SK-N-SH (cell line): ENCODE data around the gene TTLL12. TPM values are rescaled to one million over a fixed set of nuclear protein-coding genes. Genes with fewer than 3 reads are reported as not detected.

ENCODE experiments used
- CTCF ChIA-PET: fragments of 300-600, 350-600 bp; formaldehyde crosslinking; extraction: SDS; loops from one replicate; lab custom pipeline; 2021; lab: Yijun Ruan, JAX
- POLR2A ChIA-PET: fragments of 350-600 bp; sonication (Branson Sonifier 250); formaldehyde crosslinking; extraction: SDS; loops from one replicate; lab custom pipeline; 2020; ENCODE audit warnings: antibody characterized with exemption, inconsistent platforms; lab: Yijun Ruan, JAX
- DNase-seq: peaks from one replicate; pipeline ENCODE4 v3.0.0; 2012
- H2AFZ ChIP-seq: fragments of 200-600 bp; sonication (generic); 2 replicates; pipeline ENCODE4 v1.8.1; 2016; ENCODE audit warnings: antibody characterized with exemption, mild to moderate bottlenecking, low read depth
- H3F3A ChIP-seq: fragments of 200-600 bp; sonication (generic); replicated peaks from 2 replicates; pipeline ENCODE3; 2016; ENCODE audit warnings: antibody characterized with exemption, mild to moderate bottlenecking; ENCODE audit not compliant: insufficient read depth
- H3K27ac ChIP-seq, 2 experiments: fragments of 200-500 bp in 1 of 2; fragments of 200-600 bp in 1 of 2; sonication (Bioruptor generic) in 1 of 2; sonication (generic), shearing (Covaris generic) in 1 of 2; 2 replicates each; pipeline versions ENCODE4 v1.5.1 to v1.6.1; 2014 to 2016; ENCODE audit warnings: low read depth in 2 of 2, inconsistent platforms in 1 of 2, low read length in 1 of 2, mild to moderate bottlenecking in 1 of 2, mixed read lengths in 1 of 2
- H3K27me3 ChIP-seq: fragments of 200-600 bp; sonication (generic), shearing (Covaris generic); 2 replicates; pipeline ENCODE4 v1.6.1; 2016; ENCODE audit warnings: mixed run types; ENCODE audit not compliant: insufficient read depth
- H3K36me3 ChIP-seq, 2 experiments: fragments of 200-500 bp in 1 of 2; fragments of 200-600 bp in 1 of 2; sonication (Bioruptor generic) in 1 of 2; sonication (generic) in 1 of 2; replicated peaks in 1 of 2; 2 replicates each; pipeline versions ENCODE3 to v1.5.1; 2014 to 2016; ENCODE audit warnings: low read length in 1 of 2, mild to moderate bottlenecking in 1 of 2; ENCODE audit not compliant: insufficient read depth in 2 of 2, control insufficient read depth in 1 of 2
- H3K4me1 ChIP-seq, 2 experiments: fragments of 200-500 bp in 1 of 2; fragments of 200-600 bp in 1 of 2; sonication (Bioruptor generic) in 1 of 2; sonication (generic), shearing (Covaris generic) in 1 of 2; 2 replicates each; pipeline versions ENCODE4 v1.5.1 to v1.6.1; 2014 to 2016; ENCODE audit warnings: low read depth in 1 of 2, low read length in 1 of 2, mixed run types in 1 of 2; ENCODE audit not compliant: insufficient read depth in 2 of 2, control insufficient read depth in 1 of 2
- H3K4me2 ChIP-seq: fragments of 200-600 bp; sonication (generic), shearing (Covaris generic); 2 replicates; pipeline ENCODE4 v1.6.1; 2017; ENCODE audit warnings: mixed run types
- H3K4me3 ChIP-seq, 2 experiments: fragments of 200-500 bp in 1 of 2; fragments of 200-600 bp in 1 of 2; sonication (Bioruptor generic) in 1 of 2; sonication (generic), shearing (Covaris generic) in 1 of 2; 2 replicates each; pipeline versions ENCODE4 v1.5.1 to v1.8.1; 2014 to 2016; ENCODE audit warnings: low read depth in 2 of 2, inconsistent platforms in 1 of 2, low read length in 1 of 2, mild to moderate bottlenecking in 1 of 2, mixed read lengths in 1 of 2, moderate library complexity in 1 of 2
- H3K79me2 ChIP-seq: fragments of 200-600 bp; sonication (generic); 2 replicates; pipeline ENCODE4 v1.8.1; 2017; ENCODE audit warnings: mild to moderate bottlenecking; ENCODE audit not compliant: insufficient read depth
- H3K9ac ChIP-seq: fragments of 200-600 bp; sonication (generic); 2 replicates; pipeline ENCODE4 v1.6.1; 2017; ENCODE audit warnings: mixed run types
- H3K9me2 ChIP-seq: fragments of 200-600 bp; sonication (generic); 2 replicates; pipeline ENCODE4 v1.6.1; 2017; ENCODE audit warnings: mixed run types
- H3K9me3 ChIP-seq: fragments of 200-600 bp; sonication (generic); 2 replicates; pipeline ENCODE4 v1.6.1; 2017; ENCODE audit warnings: mixed run types, mild to moderate bottlenecking, moderate library complexity
- H4K20me1 ChIP-seq: fragments of 200-600 bp; sonication (generic); 2 replicates; pipeline ENCODE4 v1.6.1; 2017; ENCODE audit warnings: mild to moderate bottlenecking, mixed run types; ENCODE audit not compliant: insufficient read depth
- EP300 ChIP-seq, 2 experiments: IDR thresholded peaks; 2 replicates each; pipeline versions ENCODE4 v1.4.0 to v1.6.1; 2012; ENCODE audit warnings: borderline replicate concordance in 1 of 2, low read depth in 1 of 2, low read length in 1 of 2
- FOSL2 ChIP-seq: IDR thresholded peaks from 2 replicates; pipeline ENCODE4 v1.4.0; 2012; ENCODE audit warnings: low read depth, mild to moderate bottlenecking, moderate library complexity, borderline replicate concordance
- GABPA ChIP-seq: IDR thresholded peaks from 2 replicates; pipeline ENCODE4 v1.4.0; 2012; ENCODE audit warnings: low read depth, mild to moderate bottlenecking
- GATA2 ChIP-seq: sonication (generic); formaldehyde crosslinking; IDR thresholded peaks from 2 replicates; pipeline ENCODE4 v1.5.0; 2020; ENCODE audit warnings: mild to moderate bottlenecking, missing genetic modification reagents
- MEF2A ChIP-seq: IDR thresholded peaks from 2 replicates; pipeline ENCODE4 v1.4.0; 2012; ENCODE audit warnings: low read depth, borderline replicate concordance
- ZBTB33 ChIP-seq: IDR thresholded peaks from 2 replicates; pipeline ENCODE4 v1.4.0; 2012; ENCODE audit warnings: low read depth, borderline replicate concordance
- WGBS: methylation state at CpG from one replicate; pipeline ENCODE4 v1.1.6; 2017; ENCODE audit warnings: low lambda C conversion rate; 5-methylcytosine and 5-hydroxymethylcytosine counted together
- polyA plus RNA-seq, 3 experiments: library from polyadenylated mRNA; depleted of rRNA; stranded (reverse); fragments of >200 nt; gene quantifications; 2 replicates each; pipeline ENCODE4 v1.2.3, GENCODE V29; 2012
- TF ChIP-seq, protein P1 (sequence below): fragments of 150-350 bp; IDR thresholded peaks from 2 replicates; pipeline ENCODE4 v1.6.1; 2016; ENCODE audit warnings: mild to moderate bottlenecking, low read depth, low read length
- TF ChIP-seq, protein P2 (sequence below): fragments of 150-350 bp; IDR thresholded peaks from 2 replicates; pipeline ENCODE4 v1.6.1; 2017; ENCODE audit warnings: antibody characterized with exemption, low read length, low read depth, borderline replicate concordance

The TTLL12 gene
- polyA plus RNA-seq, 1 of the 3 experiments (the other 2 are of a cell fraction): 11.5 TPM

GRCh38 chr22:43235445-43236409 lies 48.8 kb upstream of the TTLL12 start:
- Histone ChIP-seq H3K36me3 (no peaks in the 10 kb centered on the region), H2AFZ (no peak overlapping the region), H3K79me2 (no peaks in the 10 kb centered on the region), H3K27me3 (no peaks in the 10 kb centered on the region), H3K4me3 (no peak overlapping the region), H3K9me3 (no peaks in the 10 kb centered on the region), H3K9ac (no peak overlapping the region), H3K27ac (peak overlapping the region in 1 of 2 experiments; percentile 89; a peak in 2 of 4 replicates), H4K20me1 (no peaks in the 10 kb centered on the region), H3K9me2 (no peaks in the 10 kb centered on the region), H3K4me1 (peaks cover 0 to 80% of the 10 kb centered on the region in 2 experiments; a peak in 1 of 4 replicates), H3F3A (no peaks in the 10 kb centered on the region), H3K4me2 (no peak overlapping the region)
- ChIA-PET CTCF (interaction anchor here (1.9 to 5.8 kb wide), 2 partner anchors 36 to 110 kb away, joined by 14 to 69 read pairs; no protein-coding TSS in a partner anchor), POLR2A (interaction anchor here (2.1 kb wide), 1 partner anchor 32 kb away, joined by 6 read pairs; no protein-coding TSS in a partner anchor)
- no peak for TF ChIP-seq ZBTB33
- peak in 1 of 2 experiments; percentile 50; a peak in 1 of 4 replicates for TF ChIP-seq EP300 (IDR thresholded peaks at IDR 0.05; ENCODE audit: borderline replicate concordance in 1 of 2, low read depth in 1 of 2, low read length in 1 of 2)
- DNase-seq: no peak
- 52% methylated on average over 8 of the region's 22 CpGs for WGBS

DNA sequence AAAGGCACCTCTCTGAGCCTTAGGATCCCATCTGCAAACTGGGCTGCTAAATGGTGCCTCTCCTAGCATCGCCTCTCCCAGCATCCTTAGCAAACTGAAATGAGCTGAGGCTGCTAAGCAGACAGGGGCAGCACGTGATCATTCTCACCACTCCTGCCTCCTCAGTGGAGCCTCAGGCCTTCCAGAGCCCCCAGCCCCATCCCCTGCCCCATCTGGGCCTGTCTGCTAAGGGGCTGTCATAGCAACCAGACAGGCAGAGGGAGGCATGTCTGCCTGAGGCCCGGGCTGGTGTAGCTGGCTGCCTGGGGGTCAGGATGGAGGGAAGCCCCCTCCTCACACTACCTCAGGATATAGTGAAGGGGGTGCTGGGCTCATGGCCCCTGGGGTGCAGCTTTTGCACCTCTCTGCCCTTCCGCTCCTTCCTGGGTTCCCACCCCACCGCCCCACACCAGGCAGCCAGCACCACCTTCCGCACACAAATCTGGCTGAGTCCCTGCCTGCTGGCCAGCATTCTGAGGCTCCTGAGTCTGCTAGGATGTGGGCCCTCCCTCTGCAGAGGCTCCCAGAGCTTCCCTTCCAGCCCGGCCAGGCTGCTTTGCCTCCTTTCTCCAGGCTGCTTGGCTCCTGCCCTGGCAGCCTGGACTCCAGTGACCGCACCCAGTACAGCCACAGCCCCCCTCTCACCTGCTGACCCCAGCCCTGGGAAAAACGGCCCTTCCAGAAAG lies 47.5 kb upstream of the TTLL12 start:
- Histone ChIP-seq H3F3A (no peaks in the 10 kb centered on the region), H3K4me1 (peaks cover 0 to 67% of the 10 kb centered on the region in 2 experiments; a peak in 1 of 4 replicates), H3K9me3 (no peaks in the 10 kb centered on the region), H3K79me2 (no peaks in the 10 kb centered on the region), H3K4me3 (no peak overlapping the region), H3K36me3 (no peaks in the 10 kb centered on the region)
- TF ChIP-seq, protein P1, sequence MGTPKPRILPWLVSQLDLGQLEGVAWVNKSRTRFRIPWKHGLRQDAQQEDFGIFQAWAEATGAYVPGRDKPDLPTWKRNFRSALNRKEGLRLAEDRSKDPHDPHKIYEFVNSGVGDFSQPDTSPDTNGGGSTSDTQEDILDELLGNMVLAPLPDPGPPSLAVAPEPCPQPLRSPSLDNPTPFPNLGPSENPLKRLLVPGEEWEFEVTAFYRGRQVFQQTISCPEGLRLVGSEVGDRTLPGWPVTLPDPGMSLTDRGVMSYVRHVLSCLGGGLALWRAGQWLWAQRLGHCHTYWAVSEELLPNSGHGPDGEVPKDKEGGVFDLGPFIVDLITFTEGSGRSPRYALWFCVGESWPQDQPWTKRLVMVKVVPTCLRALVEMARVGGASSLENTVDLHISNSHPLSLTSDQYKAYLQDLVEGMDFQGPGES: no peak
- TF ChIP-seq GATA2 (CRISPR knock-in tag) (no peak), MEF2A (no peak), FOSL2 (no peak), GABPA (no peak)
- TF ChIP-seq, protein P2, sequence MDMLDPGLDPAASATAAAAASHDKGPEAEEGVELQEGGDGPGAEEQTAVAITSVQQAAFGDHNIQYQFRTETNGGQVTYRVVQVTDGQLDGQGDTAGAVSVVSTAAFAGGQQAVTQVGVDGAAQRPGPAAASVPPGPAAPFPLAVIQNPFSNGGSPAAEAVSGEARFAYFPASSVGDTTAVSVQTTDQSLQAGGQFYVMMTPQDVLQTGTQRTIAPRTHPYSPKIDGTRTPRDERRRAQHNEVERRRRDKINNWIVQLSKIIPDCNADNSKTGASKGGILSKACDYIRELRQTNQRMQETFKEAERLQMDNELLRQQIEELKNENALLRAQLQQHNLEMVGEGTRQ: no peak
- TF ChIP-seq, all 33 proteins: peak for 0
- H2AFZ ChIP-seq: no peak overlapping the region
- H3K4me2 ChIP-seq: no peak overlapping the region
- DNase-seq: peak; percentile 57
- no peaks in the 10 kb centered on the region for H4K20me1 ChIP-seq
- WGBS: 40% methylated on average over 2 of the region's 9 CpGs
- POLR2A ChIA-PET: interaction anchor here (2.1 kb wide), 1 partner anchor 33 kb away, joined by 6 read pairs; no protein-coding TSS in a partner anchor
- peak overlapping the region in 1 of 2 experiments; percentile 89; a peak in 2 of 4 replicates for H3K27ac ChIP-seq
- H3K9ac ChIP-seq: no peak overlapping the region
- CTCF ChIA-PET: interaction anchor here (1.9 to 5.8 kb wide), 2 partner anchors 37 to 112 kb away, joined by 14 to 69 read pairs; no protein-coding TSS in a partner anchor
- no peaks in the 10 kb centered on the region for H3K27me3 ChIP-seq
- no peaks in the 10 kb centered on the region for H3K9me2 ChIP-seq
